Measurements from ENCODE around the gene ZNF845. TPM values are rescaled to one million over a fixed set of nuclear protein-coding genes. Genes with fewer than 3 reads are reported as not detected.

Gene ZNF845
- total and polyA plus RNA-seq, 2 donors (not counting 3 experiments of a cell fraction or from before 2014, with no cell fraction given): 0.88 to 4.6 TPM

DNA sequence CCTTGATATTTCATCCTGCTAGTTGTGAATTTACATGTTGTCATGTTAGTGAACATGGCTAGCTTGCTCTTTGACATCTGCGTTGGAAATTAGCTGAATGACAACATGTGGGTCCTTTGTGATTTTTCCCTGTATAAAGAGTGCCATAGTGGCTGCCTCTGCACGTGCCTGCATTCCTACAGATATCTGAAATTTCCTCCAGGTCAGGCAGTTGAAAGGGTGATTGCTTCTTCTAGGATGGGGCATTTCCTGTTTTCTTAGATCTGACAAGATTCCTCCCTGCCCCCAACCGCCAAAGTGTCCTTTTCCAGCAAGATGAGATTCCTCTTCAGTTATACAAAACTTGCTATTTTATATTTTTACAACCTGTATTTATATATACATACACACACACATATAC, 40.7 kb downstream of the ZNF845 start:
- intact Hi-C loops (cut with micrococcal nuclease): no loop called here
- TF ChIP-seq MYC (IDR thresholded peaks at IDR 0.05; ENCODE audit: low read depth, low read length) (no peak), POLR2A (IDR thresholded peaks at IDR 0.05; ENCODE audit: low read depth, low read length) (no peak), GATA2 (IDR thresholded peaks at IDR 0.05; ENCODE audit: insufficient read depth, insufficient read length, low read depth, low read length) (no peak), EZH2 (IDR thresholded peaks at IDR 0.05; ENCODE audit: borderline replicate concordance, low read depth, low read length, severe bottlenecking) (no peak), MAX (IDR thresholded peaks at IDR 0.05; ENCODE audit: insufficient read depth, insufficient read length) (no peak), JUN (IDR thresholded peaks at IDR 0.05; ENCODE audit: borderline replicate concordance, insufficient read depth, insufficient read length, low read depth) (no peak), FOS (IDR thresholded peaks at IDR 0.05; ENCODE audit: borderline replicate concordance, insufficient read depth, low read length) (no peak), POLR2AphosphoS5 (IDR thresholded peaks at IDR 0.05; ENCODE audit: insufficient read depth, low read depth, low read length) (no peak)
- TF ChIP-seq, protein P1, sequence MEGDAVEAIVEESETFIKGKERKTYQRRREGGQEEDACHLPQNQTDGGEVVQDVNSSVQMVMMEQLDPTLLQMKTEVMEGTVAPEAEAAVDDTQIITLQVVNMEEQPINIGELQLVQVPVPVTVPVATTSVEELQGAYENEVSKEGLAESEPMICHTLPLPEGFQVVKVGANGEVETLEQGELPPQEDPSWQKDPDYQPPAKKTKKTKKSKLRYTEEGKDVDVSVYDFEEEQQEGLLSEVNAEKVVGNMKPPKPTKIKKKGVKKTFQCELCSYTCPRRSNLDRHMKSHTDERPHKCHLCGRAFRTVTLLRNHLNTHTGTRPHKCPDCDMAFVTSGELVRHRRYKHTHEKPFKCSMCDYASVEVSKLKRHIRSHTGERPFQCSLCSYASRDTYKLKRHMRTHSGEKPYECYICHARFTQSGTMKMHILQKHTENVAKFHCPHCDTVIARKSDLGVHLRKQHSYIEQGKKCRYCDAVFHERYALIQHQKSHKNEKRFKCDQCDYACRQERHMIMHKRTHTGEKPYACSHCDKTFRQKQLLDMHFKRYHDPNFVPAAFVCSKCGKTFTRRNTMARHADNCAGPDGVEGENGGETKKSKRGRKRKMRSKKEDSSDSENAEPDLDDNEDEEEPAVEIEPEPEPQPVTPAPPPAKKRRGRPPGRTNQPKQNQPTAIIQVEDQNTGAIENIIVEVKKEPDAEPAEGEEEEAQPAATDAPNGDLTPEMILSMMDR (IDR thresholded peaks at IDR 0.05; ENCODE audit: extremely low read depth in 1 of 2, insufficient read depth in 1 of 2, low read depth in 1 of 2, low read length in 2 of 2): no peak
- FAIRE-seq (no peak), DNase-seq (ENCODE audit: low read depth, low spot score) (no peak)
- ChIA-PET CTCF (interaction anchor here (1.5 kb wide), 1 partner anchor 14 kb away, joined by 4 read pairs; no protein-coding TSS in a partner anchor), POLR2A (no interaction called here)
- no peaks in the 10 kb centered on the region for H3K27me3 ChIP-seq (ENCODE audit: control insufficient read depth in 2 of 2, insufficient read depth in 2 of 2, low read length in 2 of 2)
- no peaks in the 10 kb centered on the region for H3K79me2 ChIP-seq (ENCODE audit: control insufficient read depth, insufficient read depth, low read length)
- dilution Hi-C loops (cut with MboI; ENCODE audit: extremely low pct_ligation_motif_present, low sequenced_read_pairs): no loop called here
- no peaks in the 10 kb centered on the region for H3K9me3 ChIP-seq (replicated peaks; ENCODE audit: control insufficient read depth, insufficient read depth, low read length)
- H2AFZ ChIP-seq (ENCODE audit: low read depth, low read length): no peak overlapping the region
- H3K4me2 ChIP-seq (ENCODE audit: insufficient read depth, low read length): no peak overlapping the region
- H3K36me3 ChIP-seq (ENCODE audit: control insufficient read depth in 2 of 2, extremely low read depth in 1 of 2, insufficient read depth in 2 of 2, low read length in 2 of 2): no peaks in the 10 kb centered on the region
- BruUV-seq (replicated peaks): no TSS peak
- H3K9me1 ChIP-seq (replicated peaks; ENCODE audit: control insufficient read depth, extremely low read depth, insufficient read depth, low read length): no peaks in the 10 kb centered on the region
- no peaks in the 10 kb centered on the region for H4K20me1 ChIP-seq (replicated peaks; ENCODE audit: control insufficient read depth, extremely low read depth, insufficient read depth, low read length)
- no peaks in the 10 kb centered on the region for H3K4me1 ChIP-seq (ENCODE audit: control insufficient read depth, extremely low read depth, insufficient read depth, low read length)
- no peak overlapping the region for H3K27ac ChIP-seq (ENCODE audit: insufficient read depth, low read depth, low read length)
- no peak overlapping the region for H3K9ac ChIP-seq (replicated peaks; ENCODE audit: extremely low read depth, insufficient read depth, low read length)
- H3K4me3 ChIP-seq (replicated peaks in 1 of 3; ENCODE audit: insufficient read depth in 1 of 3, low read depth in 1 of 3, low read length in 3 of 3): no peak overlapping the region

Data from endothelial cell of umbilical vein (primary cell).